Measurements from ENCODE around the gene AMIGO3. TPM values are rescaled to one million over a fixed set of nuclear protein-coding genes. Genes with fewer than 3 reads are reported as not detected.

AMIGO3 gene
- total RNA-seq, 3 donors from 2014 or later (not counting 1 experiment from before 2014, with no cell fraction given) = 1.3 to 1.9 TPM; not detected in 1

DNA sequence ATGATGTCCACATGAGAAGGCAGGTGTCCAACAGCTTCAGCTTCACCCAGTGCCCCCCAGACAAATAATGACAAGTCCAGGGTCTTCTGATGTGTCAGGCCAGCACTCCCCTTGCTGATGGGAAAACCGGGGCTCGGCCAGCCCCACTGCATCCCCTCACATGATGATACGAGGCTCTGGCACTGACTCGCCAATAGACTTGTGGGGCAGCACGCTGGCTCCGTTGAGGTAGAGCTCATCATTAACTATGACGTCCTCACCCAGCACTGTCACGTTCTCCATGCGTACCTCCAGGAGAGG lies 2.1 kb upstream of the AMIGO3 start:
- H3K9me3 Mint-ChIP-seq = no peaks in the 10 kb centered on the region
- Histone ChIP-seq H3K4me3 (ENCODE audit: low read length) (no peak overlapping the region), H3K27me3 (ENCODE audit: control insufficient read depth, insufficient read depth, low read length) (no peaks in the 10 kb centered on the region), H3K27ac (ENCODE audit: low read length) (no peak overlapping the region), H3K9me3 (ENCODE audit: control insufficient read depth, insufficient read depth, low read length) (no peaks in the 10 kb centered on the region), H3K36me3 (ENCODE audit: control insufficient read depth, insufficient read depth, low read length) (peaks cover 11% of the 10 kb centered on the region), H3K4me1 (ENCODE audit: control insufficient read depth, insufficient read depth, low read length) (peaks cover 51% of the 10 kb centered on the region)
- H3K27ac Mint-ChIP-seq = peak overlapping the region in 1 of 2 donors; percentile 93
- TF ChIP-seq, protein P1, sequence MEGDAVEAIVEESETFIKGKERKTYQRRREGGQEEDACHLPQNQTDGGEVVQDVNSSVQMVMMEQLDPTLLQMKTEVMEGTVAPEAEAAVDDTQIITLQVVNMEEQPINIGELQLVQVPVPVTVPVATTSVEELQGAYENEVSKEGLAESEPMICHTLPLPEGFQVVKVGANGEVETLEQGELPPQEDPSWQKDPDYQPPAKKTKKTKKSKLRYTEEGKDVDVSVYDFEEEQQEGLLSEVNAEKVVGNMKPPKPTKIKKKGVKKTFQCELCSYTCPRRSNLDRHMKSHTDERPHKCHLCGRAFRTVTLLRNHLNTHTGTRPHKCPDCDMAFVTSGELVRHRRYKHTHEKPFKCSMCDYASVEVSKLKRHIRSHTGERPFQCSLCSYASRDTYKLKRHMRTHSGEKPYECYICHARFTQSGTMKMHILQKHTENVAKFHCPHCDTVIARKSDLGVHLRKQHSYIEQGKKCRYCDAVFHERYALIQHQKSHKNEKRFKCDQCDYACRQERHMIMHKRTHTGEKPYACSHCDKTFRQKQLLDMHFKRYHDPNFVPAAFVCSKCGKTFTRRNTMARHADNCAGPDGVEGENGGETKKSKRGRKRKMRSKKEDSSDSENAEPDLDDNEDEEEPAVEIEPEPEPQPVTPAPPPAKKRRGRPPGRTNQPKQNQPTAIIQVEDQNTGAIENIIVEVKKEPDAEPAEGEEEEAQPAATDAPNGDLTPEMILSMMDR (IDR thresholded peaks at IDR 0.05) = no peak
- H3K27me3 Mint-ChIP-seq (ENCODE audit: low read depth in 2 of 2) = no peaks in the 10 kb centered on the region
- WGBS (ENCODE audit: insufficient coverage) = 92% methylated on average over 9 of the region's 9 CpGs
- ATAC-seq = no peak
- H3K36me3 Mint-ChIP-seq = no peaks in the 10 kb centered on the region
- peaks cover 34 to 46% of the 10 kb centered on the region in 2 donors for H3K4me1 Mint-ChIP-seq
- intact Hi-C loops (cut with micrococcal nuclease) = no loop called here
- no peak overlapping the region for H3K4me3 Mint-ChIP-seq
- no peak for DNase-seq

DNA sequence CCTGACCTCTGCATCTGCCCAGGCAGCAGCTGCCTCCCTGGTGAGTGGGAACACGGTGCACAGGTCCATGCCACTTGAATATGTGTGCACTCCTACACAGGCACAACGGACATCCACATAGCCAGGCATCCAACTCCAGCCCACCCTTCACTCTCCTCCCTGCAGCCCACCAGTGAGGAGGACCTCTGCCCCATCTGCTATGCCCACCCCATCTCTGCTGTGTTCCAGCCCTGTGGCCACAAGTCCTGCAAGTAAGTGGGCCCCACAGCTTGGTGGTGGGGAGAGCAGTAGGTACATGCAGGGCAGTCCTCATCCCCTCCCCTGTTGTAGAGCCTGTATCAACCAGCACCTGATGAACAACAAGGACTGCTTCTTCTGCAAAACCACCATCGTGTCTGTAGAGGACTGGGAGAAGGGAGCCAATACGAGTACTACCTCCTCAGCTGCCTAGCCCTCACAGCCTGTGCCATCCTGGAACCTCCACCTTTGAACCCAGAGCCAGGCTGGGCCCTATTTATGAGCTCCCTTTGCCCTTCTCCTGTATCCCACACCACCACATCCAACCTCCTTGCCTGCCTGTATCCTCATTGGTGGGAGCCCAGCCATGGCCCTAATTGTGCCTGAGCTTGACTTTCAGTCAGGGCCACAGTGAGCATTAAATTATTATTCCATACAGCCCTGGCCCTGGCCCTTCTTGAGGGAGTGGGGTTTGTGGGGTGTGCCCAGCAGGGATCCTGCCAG lies 1.5 kb upstream of the AMIGO3 start:
- intact Hi-C loops (cut with micrococcal nuclease) = no loop called here
- H3K4me1 ChIP-seq (ENCODE audit: control insufficient read depth, insufficient read depth, low read length) = peaks cover 51% of the 10 kb centered on the region
- Mint-ChIP-seq H3K4me1 (peaks cover 34 to 46% of the 10 kb centered on the region in 2 donors), H3K9me3 (no peaks in the 10 kb centered on the region), H3K4me3 (peak overlapping the region; percentile 13), H3K36me3 (no peaks in the 10 kb centered on the region), H3K27me3 (ENCODE audit: low read depth in 2 of 2) (no peaks in the 10 kb centered on the region), H3K27ac (peak overlapping the region; percentile 29 to 38)
- TF ChIP-seq, protein P1 (IDR thresholded peaks at IDR 0.05) = no peak
- 94% methylated on average over 4 of the region's 4 CpGs for WGBS (ENCODE audit: insufficient coverage)
- DNase-seq = peak in 1 of 2 donors; percentile 23
- H3K27me3 ChIP-seq (ENCODE audit: control insufficient read depth, insufficient read depth, low read length) = no peaks in the 10 kb centered on the region
- H3K36me3 ChIP-seq (ENCODE audit: control insufficient read depth, insufficient read depth, low read length) = peaks cover 10% of the 10 kb centered on the region
- no peak overlapping the region for H3K27ac ChIP-seq (ENCODE audit: low read length)
- H3K9me3 ChIP-seq (ENCODE audit: control insufficient read depth, insufficient read depth, low read length) = no peaks in the 10 kb centered on the region
- H3K4me3 ChIP-seq (ENCODE audit: low read length) = no peak overlapping the region
- no peak for ATAC-seq

DNA sequence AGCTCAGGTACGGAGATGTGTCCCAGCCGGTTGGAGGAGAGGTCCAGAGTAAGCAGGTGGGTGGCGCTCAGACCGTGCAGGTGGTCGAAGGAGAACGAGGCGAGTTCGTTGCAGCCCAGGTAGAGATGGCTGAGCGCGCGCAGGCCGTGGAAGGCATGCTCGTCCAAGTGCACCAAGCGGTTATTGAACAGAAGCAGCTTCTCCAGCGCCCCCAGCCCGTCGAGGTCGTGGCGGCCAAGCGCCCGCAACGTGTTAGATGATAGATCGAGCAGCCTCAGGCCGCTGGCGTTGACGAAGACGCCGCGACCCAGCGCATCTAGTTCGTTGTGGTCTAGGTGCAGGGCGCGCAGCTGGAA lies 648 bp downstream of the AMIGO3 start:
- Mint-ChIP-seq H3K27ac (peak overlapping the region; percentile 87 to 93), H3K27me3 (ENCODE audit: low read depth in 2 of 2) (no peaks in the 10 kb centered on the region), H3K36me3 (no peaks in the 10 kb centered on the region), H3K4me1 (peaks cover 27 to 42% of the 10 kb centered on the region in 2 donors), H3K9me3 (no peaks in the 10 kb centered on the region), H3K4me3 (peak overlapping the region; percentile 93)
- no peak for ATAC-seq
- peaks cover 10% of the 10 kb centered on the region for H3K36me3 ChIP-seq (ENCODE audit: control insufficient read depth, insufficient read depth, low read length)
- 19% methylated on average over 33 of the region's 33 CpGs for WGBS (ENCODE audit: insufficient coverage)
- TF ChIP-seq, protein P1 (IDR thresholded peaks at IDR 0.05) = no peak
- H3K4me3 ChIP-seq (ENCODE audit: low read length) = peak overlapping the region; percentile 75
- peaks cover 39% of the 10 kb centered on the region for H3K4me1 ChIP-seq (ENCODE audit: control insufficient read depth, insufficient read depth, low read length)
- H3K27me3 ChIP-seq (ENCODE audit: control insufficient read depth, insufficient read depth, low read length) = no peaks in the 10 kb centered on the region
- no peak for DNase-seq
- H3K27ac ChIP-seq (ENCODE audit: low read length) = no peak overlapping the region
- intact Hi-C loops (cut with micrococcal nuclease) = loop anchor here (1.0 to 2.0 kb wide), 2 partner anchors 30 to 67 kb away; partner anchors contain the start of genes IP6K1, MST1 and RNF123
- H3K9me3 ChIP-seq (ENCODE audit: control insufficient read depth, insufficient read depth, low read length) = no peaks in the 10 kb centered on the region
